ENCODE data around the gene SERPINE1.

SERPINE1 gene

GRCh38 chr7:101168412-101169049 is 41.6 kb downstream of the SERPINE1 start:
- ChIA-PET POLR2A (interaction anchor here (0.6 kb wide), 1 partner anchor 15 kb away, joined by 7 read pairs; no protein-coding TSS in a partner anchor), CTCF (interaction anchor here (0.6 to 1.4 kb wide), 5 partner anchors 17 to 348 kb away, joined by 3 to 10 read pairs (median 5); no protein-coding TSS in a partner anchor)
- 0 out of 2 replicates have a peak, but pooled peaks have one; percentile 21 for TF ChIP-seq ZNF660 (tag by site-specific recombination; IDR thresholded peaks at IDR 0.05)
- peak; percentile 45 for TF ChIP-seq ZNF366 (tag by site-specific recombination; conservative IDR thresholded peaks at IDR 0.05)
- no peak for TF ChIP-seq ZNF530 (tag by site-specific recombination; IDR thresholded peaks at IDR 0.05; ENCODE audit: low read depth)
- TF ChIP-seq IKZF3 (tag by site-specific recombination; IDR thresholded peaks at IDR 0.05), result 0 out of 2 replicates have a peak, but pooled peaks have one; percentile 11
- peak; percentile 40; the same call in 1 of the 2 replicates for TF ChIP-seq PRDM10 (tag by site-specific recombination; IDR thresholded peaks at IDR 0.05)
- peak; percentile 68; the same call in 1 of the 2 replicates for TF ChIP-seq PRDM1 (tag by site-specific recombination; IDR thresholded peaks at IDR 0.05)
- H3K9me3 ChIP-seq (ENCODE audit: control insufficient read depth, insufficient read depth, low read depth, low read length), result no peaks in the 10 kb centered on the region
- H3K4me3 ChIP-seq (ENCODE audit: low read depth, low read length), result no peak overlapping the region
- no peaks in the 10 kb centered on the region for H3K36me3 ChIP-seq (ENCODE audit: control insufficient read depth in 2 of 2, insufficient read depth in 1 of 2, low read length in 2 of 2)
- H3K27ac ChIP-seq (ENCODE audit: extremely low read depth, low read depth, low read length), result no peak overlapping the region
- H3K4me1 ChIP-seq (ENCODE audit: control insufficient read depth, insufficient read depth, low read length), result peaks cover 25% of the 10 kb centered on the region

GRCh38 chr7:101169110-101169837 is 42.4 kb downstream of the SERPINE1 start:
- POLR2A ChIA-PET, result no interaction called here
- CTCF ChIA-PET, result interaction anchor here (0.6 to 2.7 kb wide), 5 partner anchors 16 to 25 kb away, joined by 3 to 40 read pairs (median 9); no protein-coding TSS in a partner anchor
- no peaks in the 10 kb centered on the region for H3K36me3 ChIP-seq (ENCODE audit: control insufficient read depth in 2 of 2, insufficient read depth in 1 of 2, low read length in 2 of 2)
- peaks cover 20% of the 10 kb centered on the region for H3K4me1 ChIP-seq (ENCODE audit: control insufficient read depth, insufficient read depth, low read length)
- no peaks in the 10 kb centered on the region for H3K9me3 ChIP-seq (ENCODE audit: control insufficient read depth, insufficient read depth, low read depth, low read length)
- no peak overlapping the region for H3K27ac ChIP-seq (ENCODE audit: extremely low read depth, low read depth, low read length)
- H3K4me3 ChIP-seq (ENCODE audit: low read depth, low read length), result no peak overlapping the region
- TF ChIP-seq ZNF324 (tag by site-specific recombination; IDR thresholded peaks at IDR 0.05), result peak; percentile 56
- TF ChIP-seq HIC1 (tag by site-specific recombination; IDR thresholded peaks at IDR 0.05), result peak; percentile 83
- no peak for TF ChIP-seq SP3 (tag by site-specific recombination; IDR thresholded peaks at IDR 0.05)
- no peak for TF ChIP-seq ELK4 (IDR thresholded peaks at IDR 0.05; ENCODE audit: borderline replicate concordance, low read depth, low read length)
- TF ChIP-seq BCL11A (tag by site-specific recombination; IDR thresholded peaks at IDR 0.05; ENCODE audit: low read depth), result 0 out of 2 replicates have a peak, but pooled peaks have one; percentile 53
- TF ChIP-seq ZNF239 (tag by site-specific recombination; IDR thresholded peaks at IDR 0.05), result 0 out of 2 replicates have a peak, but pooled peaks have one; percentile 24
- TF ChIP-seq SP7 (tag by site-specific recombination; IDR thresholded peaks at IDR 0.05), result peak; percentile 74
- TF ChIP-seq ZNF624 (tag by site-specific recombination; IDR thresholded peaks at IDR 0.05), result no peak
- no peak for TF ChIP-seq ZNF837 (tag by site-specific recombination; IDR thresholded peaks at IDR 0.05)
- peak; percentile 70; the same call in 1 of the 2 replicates for TF ChIP-seq ZNF18 (tag by site-specific recombination; IDR thresholded peaks at IDR 0.05)
- no peak for TF ChIP-seq GLI2 (tag by site-specific recombination; IDR thresholded peaks at IDR 0.05; ENCODE audit: borderline replicate concordance, low read depth)
- peak; percentile 9; the same call in 1 of the 2 replicates for TF ChIP-seq GLIS1 (tag by site-specific recombination; IDR thresholded peaks at IDR 0.05)
- TF ChIP-seq OSR2 (tag by site-specific recombination; IDR thresholded peaks at IDR 0.05), result no peak
- peak; percentile 91 for TF ChIP-seq ZSCAN4 (tag by site-specific recombination; IDR thresholded peaks at IDR 0.05)
- TF ChIP-seq ZIC2 (tag by site-specific recombination; IDR thresholded peaks at IDR 0.05), result no peak; the same call in 1 of the 2 replicates
- TF ChIP-seq ZBTB7A (tag by site-specific recombination; IDR thresholded peaks at IDR 0.05; ENCODE audit: low read depth), result peak; percentile 91

Data from HEK293 (cell line).